GM18505 (cell line): ENCODE measurements around the gene TAF4.
"Not testable (repeated sequence)": the region's sequence is repeated elsewhere in the genome, so short reads cannot be mapped to it uniquely, and the experiment has no call there.

Experiments
- ATAC-seq: cut with Tn5 transposase; IDR thresholded peaks from one replicate; pipeline ENCODE4 v1.9.1; 2021; ENCODE audit not compliant: unreplicated experiment
- POLR2A ChIP-seq: IDR thresholded peaks from 4 replicates; pipeline ENCODE4 v1.6.1; 2011; ENCODE audit warnings: borderline replicate concordance; ENCODE audit not compliant: insufficient read depth, insufficient read length; ENCODE audit errors: extremely low read depth

The TAF4 gene

GRCh38 chr20:62056377-62056776, 9.3 kb downstream of the TAF4 start:
- no peak for TF ChIP-seq POLR2A
- no peak for ATAC-seq

- ATAC-seq: not testable (repeated sequence)
Measured at GRCh38 chr20:62055862-62056115, 9.9 kb downstream of the TAF4 start.

- no peak for TF ChIP-seq POLR2A
- no peak for ATAC-seq
Measured at GRCh38 chr20:62055106-62055861, 10.4 kb downstream of the TAF4 start.

- ATAC-seq: no peak
- no peak for TF ChIP-seq POLR2A
Measured at GRCh38 chr20:62054451-62054953, 11.2 kb downstream of the TAF4 start.

- no peak for ATAC-seq
- TF ChIP-seq POLR2A: no peak
Measured at GRCh38 chr20:62053465-62054196, 12.1 kb downstream of the TAF4 start.

- ATAC-seq: no peak
- TF ChIP-seq POLR2A: no peak
Measured at GRCh38 chr20:62052842-62053464, 12.7 kb downstream of the TAF4 start.

- TF ChIP-seq POLR2A: no peak
- no peak for ATAC-seq
Measured at GRCh38 chr20:62052336-62052841, 13.3 kb downstream of the TAF4 start.

DNA sequence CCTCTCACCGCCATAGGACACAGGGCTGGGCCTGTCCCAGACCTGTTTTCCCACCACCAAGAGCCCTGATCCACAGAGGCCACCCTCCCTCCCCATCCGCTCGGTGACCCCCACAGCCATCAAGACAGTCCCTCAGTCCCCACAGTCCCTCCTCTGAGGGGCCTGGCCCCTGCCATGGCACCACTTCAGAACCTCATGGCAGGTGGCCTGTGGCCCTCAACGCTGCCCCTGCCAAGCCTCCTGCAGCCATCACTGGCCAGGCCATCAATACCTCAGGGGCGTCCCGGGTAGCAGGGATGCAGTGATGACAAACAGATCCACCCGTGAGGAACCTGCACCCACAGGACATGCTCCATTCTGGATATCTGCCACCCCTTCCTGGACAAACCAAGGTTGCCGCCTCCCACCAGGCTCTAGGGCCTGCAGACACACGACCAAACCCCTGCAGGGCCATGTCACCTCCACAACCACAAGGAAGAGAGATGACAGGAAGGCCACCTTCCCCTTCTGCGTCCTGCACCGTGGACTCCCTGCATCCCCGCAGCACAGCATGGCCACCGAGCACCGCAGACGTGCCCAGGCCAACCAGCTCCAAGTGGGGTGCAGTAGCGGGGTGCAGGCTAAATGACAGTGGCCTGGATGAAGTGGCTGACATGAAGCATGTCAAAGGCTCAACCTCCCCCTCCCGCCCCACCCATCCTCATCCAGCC, 14.0 kb downstream of the TAF4 start:
- ATAC-seq: no peak
- no peak for TF ChIP-seq POLR2A

DNA sequence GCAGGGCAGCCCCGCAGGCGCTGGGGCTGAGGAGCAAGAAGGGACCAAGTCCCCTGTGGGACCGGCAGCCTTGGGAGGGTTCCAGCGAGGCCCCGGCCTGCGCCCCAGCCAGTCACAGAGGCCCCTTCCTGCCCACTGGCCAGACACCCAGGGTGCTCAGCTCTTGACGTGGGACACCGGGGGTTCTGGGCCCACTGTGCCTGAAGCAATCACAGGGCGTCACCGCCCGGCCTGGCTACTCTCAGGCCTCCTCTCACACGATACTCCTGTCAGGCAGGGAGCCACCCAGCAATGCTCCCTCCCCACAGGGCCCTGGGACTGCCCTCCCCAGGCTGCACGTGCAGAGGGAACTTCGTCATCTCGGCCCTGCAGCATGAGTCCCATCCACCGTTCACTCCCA, 14.5 kb downstream of the TAF4 start:
- no peak for TF ChIP-seq POLR2A
- ATAC-seq: no peak

GRCh38 chr20:62050166-62051120, 15.2 kb downstream of the TAF4 start:
- TF ChIP-seq POLR2A: no peak
- ATAC-seq: no peak

- no peak for TF ChIP-seq POLR2A
- no peak for ATAC-seq
Measured at GRCh38 chr20:62049342-62050165, 16.1 kb downstream of the TAF4 start.
